PC-3 (cell line): ENCODE measurements around the gene ABCA7. TPM values are rescaled to one million over a fixed set of nuclear protein-coding genes. Genes with fewer than 3 reads are reported as not detected.

ENCODE experiments used
- ATAC-seq: fragments of 200-7000 bp; cut with Tn5 transposase; 2 replicates; pipeline ENCODE4 v1.9.1; 2020; ENCODE audit warnings: mild to moderate bottlenecking, moderate library complexity
- BruUV-seq: library from RNA; stranded (reverse); fragments of 400-500 nt; replicated peaks from 2 replicates; lab custom pipeline; 2021; lab: Mats Ljungman, UMichigan
- CTCF ChIA-PET: fragments of 300-600 bp; sonication (Branson Sonifier 250); formaldehyde crosslinking; loops from one replicate; lab custom pipeline; 2022; ENCODE audit warnings: antibody characterized with exemption; lab: Charles Lee
- POLR2A ChIA-PET: fragments of 300-600 bp; sonication (Branson Sonifier 250); formaldehyde crosslinking; loops from one replicate; lab custom pipeline; 2022; ENCODE audit warnings: antibody characterized with exemption; ENCODE audit not compliant: unreplicated experiment; lab: Charles Lee
- DNase-seq: peaks from one replicate; pipeline ENCODE4 v3.0.0-alpha.2; 2015
- H2AFZ ChIP-seq: fragments of 300-600 bp; sonication (generic); 2 replicates; pipeline ENCODE4 v1.6.0; 2016; ENCODE audit warnings: antibody characterized with exemption, low read length
- H3F3A ChIP-seq: fragments of 300-600 bp; sonication (generic); one replicate; pipeline ENCODE4 v1.6.0; 2017; ENCODE audit warnings: antibody characterized with exemption, low read length, control low read depth, mild to moderate bottlenecking; ENCODE audit not compliant: unreplicated experiment
- H3K27ac ChIP-seq: fragments of 300-600 bp; sonication (generic); 2 replicates; pipeline ENCODE4 v1.5.1; 2016; ENCODE audit warnings: mild to moderate bottlenecking, low read length
- H3K27me3 ChIP-seq: fragments of 300-600 bp; sonication (generic); 2 replicates; pipeline ENCODE4 v1.6.1; 2016; ENCODE audit warnings: low read length, mixed read lengths
- H3K36me3 ChIP-seq: fragments of 300-600 bp; sonication (generic); 2 replicates; pipeline ENCODE4 v1.6.1; 2016; ENCODE audit warnings: low read depth, mixed run types, low read length, mixed read lengths
- H3K4me1 ChIP-seq: fragments of 300-600 bp; sonication (generic); 2 replicates; pipeline ENCODE4 v1.5.1; 2016; ENCODE audit warnings: low read length; ENCODE audit not compliant: insufficient read depth
- H3K4me2 ChIP-seq: fragments of 300-600 bp; sonication (generic); 2 replicates; pipeline ENCODE4 v1.6.0; 2016; ENCODE audit warnings: low read length
- H3K4me3 ChIP-seq: fragments of 300-600 bp; sonication (generic); 2 replicates; pipeline ENCODE4 v1.5.1; 2016; ENCODE audit warnings: mild to moderate bottlenecking, low read length, mixed read lengths
- H3K79me2 ChIP-seq: fragments of 300-600 bp; sonication (generic); 2 replicates; pipeline ENCODE4 v1.6.1; 2017; ENCODE audit warnings: low read length, mixed read lengths
- H3K9ac ChIP-seq: fragments of 300-600 bp; sonication (generic); 2 replicates; pipeline ENCODE4 v1.6.0; 2016; ENCODE audit warnings: mild to moderate bottlenecking, low read length
- H3K9me2 ChIP-seq: fragments of 300-600 bp; sonication (generic); replicated peaks from 2 replicates; pipeline ENCODE4 v1.6.1; 2016; ENCODE audit warnings: mixed run types, low read length, mixed read lengths
- H3K9me3 ChIP-seq: fragments of 300-600 bp; sonication (generic); 2 replicates; pipeline ENCODE4 v1.6.1; 2016; ENCODE audit warnings: low read length, mixed read lengths
- H4K20me1 ChIP-seq: fragments of 300-600 bp; sonication (generic); 2 replicates; pipeline ENCODE4 v1.6.1; 2016; ENCODE audit warnings: low read length, mixed read lengths
- CTCF ChIP-seq: fragments of 300-600 bp; sonication (generic); conservative IDR thresholded peaks from 2 replicates; pipeline ENCODE4 v1.5.1; 2017; ENCODE audit warnings: antibody characterized with exemption, low read depth, mild to moderate bottlenecking, low read length
- EZH2 ChIP-seq: fragments of 300-600 bp; sonication (generic); IDR thresholded peaks from one replicate; pipeline ENCODE4 v1.6.1; 2017; ENCODE audit warnings: antibody characterized with exemption, mild to moderate bottlenecking, low read length; ENCODE audit not compliant: unreplicated experiment
- EZH2phosphoT487 ChIP-seq: fragments of 300-600 bp; sonication (generic); IDR thresholded peaks from 2 replicates; pipeline ENCODE4 v1.6.1; 2018; ENCODE audit warnings: mild to moderate bottlenecking, antibody characterized with exemption, low read length, borderline replicate concordance
- intact Hi-C: fragments of 100-400 bp; cut with micrococcal nuclease; formaldehyde crosslinking; loops from 2 replicates; pipeline ENCODE4 v1.9.0; 2023
- total RNA-seq: library from RNA; depleted of rRNA; stranded (reverse); fragments of >200 nt; gene quantifications from 2 replicates; pipeline ENCODE4 v1.2.3, GENCODE V29; 2014

ABCA7 gene
- total RNA-seq, 1 experiment from 2014 or later, result 27.3 TPM

DNA sequence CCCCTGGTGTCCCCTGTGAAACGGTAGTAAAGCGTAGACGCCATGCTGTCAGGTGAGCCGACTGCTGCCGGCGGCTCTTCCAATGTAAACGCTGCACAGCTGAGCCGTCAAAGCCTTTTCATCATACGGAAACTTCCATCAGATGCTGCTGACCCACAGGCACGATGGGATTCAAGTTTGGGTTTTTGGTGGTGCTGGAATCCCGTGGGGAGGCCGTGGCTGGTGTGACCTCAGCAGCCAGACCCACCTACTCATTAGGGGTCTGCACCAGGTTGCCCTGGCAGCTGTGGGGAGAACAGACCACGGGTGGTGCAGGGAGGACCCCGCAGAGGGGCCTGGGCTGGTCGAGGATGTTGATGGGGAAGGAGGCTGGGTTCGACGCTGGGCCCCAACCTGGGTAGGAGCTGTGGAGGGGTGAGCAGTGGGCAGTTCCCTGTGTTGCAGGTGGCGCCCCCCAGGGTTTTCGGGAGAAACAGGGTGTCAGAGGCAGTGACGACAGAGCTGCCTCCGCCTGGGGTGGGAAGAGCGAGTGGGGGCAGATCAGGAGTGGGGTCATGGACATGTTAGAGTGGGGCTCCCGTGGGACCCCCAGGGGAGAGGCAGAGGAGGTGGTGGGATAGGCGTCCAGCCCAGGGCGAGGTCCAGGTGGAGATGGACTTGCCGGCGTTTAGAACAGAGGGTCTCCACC, 33.1 kb upstream of the ABCA7 start:
- H3K27ac ChIP-seq, result no peak overlapping the region
- no peaks in the 10 kb centered on the region for H3K79me2 ChIP-seq
- H3K4me2 ChIP-seq, result no peak overlapping the region
- BruUV-seq, result no TSS peak
- no peak overlapping the region for H3K4me3 ChIP-seq
- ChIA-PET CTCF (no interaction called here), POLR2A (interaction anchor here (0.5 kb wide), 1 partner anchor 19 kb away, joined by 3 read pairs; the partner anchor contains the start of gene CNN2)
- H3F3A ChIP-seq, result no peaks in the 10 kb centered on the region
- TF ChIP-seq CTCF, result no peak
- no peak for TF ChIP-seq EZH2
- no peak for TF ChIP-seq EZH2phosphoT487
- no peak overlapping the region for H3K9ac ChIP-seq
- H3K9me3 ChIP-seq, result no peaks in the 10 kb centered on the region
- ATAC-seq, result no peak
- H3K9me2 ChIP-seq, result no peaks in the 10 kb centered on the region
- no peaks in the 10 kb centered on the region for H3K4me1 ChIP-seq
- no peaks in the 10 kb centered on the region for H3K27me3 ChIP-seq
- intact Hi-C loops, result no loop called here
- H2AFZ ChIP-seq, result no peak overlapping the region
- H4K20me1 ChIP-seq, result no peaks in the 10 kb centered on the region
- DNase-seq, result no peak
- H3K36me3 ChIP-seq, result no peaks in the 10 kb centered on the region

DNA sequence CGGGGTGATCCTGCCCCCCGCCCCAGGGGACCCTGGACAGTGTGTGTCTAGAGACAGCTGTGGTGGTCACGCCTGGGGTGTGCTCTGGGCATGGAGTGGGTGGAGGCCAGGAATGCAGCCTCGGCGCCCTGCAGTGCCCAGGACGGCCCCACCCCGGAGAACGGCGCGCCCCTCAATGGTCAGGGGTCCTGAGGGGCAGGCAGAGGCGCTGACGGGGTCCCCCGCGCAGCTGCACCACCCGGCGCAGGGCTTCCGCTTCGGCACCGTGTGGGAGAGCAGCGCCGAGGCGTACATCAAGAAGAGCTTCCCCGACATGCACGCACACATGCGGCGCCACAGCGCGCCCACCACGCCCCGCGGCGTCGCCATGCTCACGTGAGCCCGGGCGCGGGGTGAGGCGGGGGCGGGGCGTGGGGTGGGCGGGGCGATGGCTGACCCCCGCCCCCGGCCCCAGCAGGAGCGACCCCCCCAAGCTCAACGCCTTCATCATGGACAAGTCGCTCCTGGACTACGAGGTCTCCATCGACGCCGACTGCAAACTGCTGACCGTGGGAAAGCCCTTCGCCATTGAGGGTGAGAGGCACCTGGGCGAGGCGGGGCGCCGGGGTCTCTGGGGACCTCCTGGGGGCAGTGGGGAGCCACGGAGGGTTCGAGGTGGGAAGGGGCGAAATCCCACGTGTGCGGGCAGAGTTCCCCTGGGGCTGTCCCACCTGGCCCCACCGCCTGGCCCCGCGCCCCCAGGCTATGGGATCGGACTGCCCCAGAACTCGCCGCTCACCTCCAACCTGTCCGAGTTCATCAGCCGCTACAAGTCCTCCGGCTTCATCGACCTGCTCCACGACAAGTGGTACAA, 32.3 kb upstream of the ABCA7 start:
- no peak overlapping the region for H2AFZ ChIP-seq
- ChIA-PET CTCF (no interaction called here), POLR2A (interaction anchor here (0.5 kb wide), 1 partner anchor 19 kb away, joined by 3 read pairs; the partner anchor contains the start of gene CNN2)
- intact Hi-C loops, result no loop called here
- H3K36me3 ChIP-seq, result no peaks in the 10 kb centered on the region
- BruUV-seq, result no TSS peak
- no peak overlapping the region for H3K4me3 ChIP-seq
- H3K27ac ChIP-seq, result no peak overlapping the region
- no peaks in the 10 kb centered on the region for H3K79me2 ChIP-seq
- H3K9me3 ChIP-seq, result no peaks in the 10 kb centered on the region
- H4K20me1 ChIP-seq, result no peaks in the 10 kb centered on the region
- H3F3A ChIP-seq, result no peaks in the 10 kb centered on the region
- no peaks in the 10 kb centered on the region for H3K9me2 ChIP-seq
- no peak overlapping the region for H3K9ac ChIP-seq
- no peaks in the 10 kb centered on the region for H3K4me1 ChIP-seq
- TF ChIP-seq EZH2phosphoT487 (no peak), CTCF (no peak), EZH2 (no peak)
- H3K4me2 ChIP-seq, result no peak overlapping the region
- no peak for DNase-seq
- ATAC-seq, result no peak
- H3K27me3 ChIP-seq, result no peaks in the 10 kb centered on the region
